Endometrial microvascular endothelial cells (primary cell): Measurements from ENCODE around the gene CREB3L4. TPM values are rescaled to one million over a fixed set of nuclear protein-coding genes. Genes with fewer than 3 reads are reported as not detected.

Source experiments
- in situ Hi-C: cut with HindIII; loops from 2 replicates; pipeline ENCODE4 v1.10.0; 2017; ENCODE audit warnings: low sequenced_read_pairs, low pct_unique_long_range_greater_than_20kb; ENCODE audit errors: inconsistent ontology term
- total RNA-seq: library from RNA; depleted of rRNA; stranded (reverse); fragments of >200 nt; gene quantifications from one replicate; pipeline ENCODE4 v1.2.3, GENCODE V29; 2015; ENCODE audit errors: inconsistent ontology term

CREB3L4 gene
- total RNA-seq, 1 donor from 2014 or later: 6.0 TPM

DNA sequence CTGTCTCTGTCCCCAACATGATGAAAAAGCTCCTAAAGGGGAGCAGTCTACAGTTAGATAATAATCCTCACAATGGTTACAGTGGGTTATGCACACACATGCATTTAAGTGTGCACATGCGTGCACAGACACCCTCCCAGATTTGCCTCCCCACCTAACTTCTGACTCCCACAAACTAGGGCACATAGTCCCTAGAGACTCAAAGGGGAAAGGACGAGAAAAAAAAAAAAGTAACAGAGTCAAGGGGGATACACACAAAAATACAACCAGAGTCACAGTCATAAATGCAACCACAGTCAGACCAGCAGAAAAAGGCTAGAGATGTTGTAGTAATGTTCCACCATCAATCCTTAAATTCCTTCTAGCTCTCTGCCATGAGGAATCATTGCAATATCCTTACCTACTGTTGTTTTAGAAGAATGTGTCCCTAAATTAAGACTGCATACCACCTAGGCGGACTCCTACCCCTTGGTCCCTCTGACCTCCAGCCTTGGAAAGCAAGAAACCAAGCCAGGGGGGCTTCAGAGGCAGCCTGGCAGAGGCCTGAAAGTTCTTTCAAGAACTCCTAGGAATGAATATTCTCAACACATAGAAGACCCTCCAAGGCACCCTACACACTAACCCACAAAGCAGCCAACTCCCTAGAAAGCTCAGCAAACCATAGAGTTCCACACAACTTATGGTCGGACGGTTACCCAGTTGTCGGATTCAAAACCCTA, 10.5 kb upstream of the CREB3L4 start:
- in situ Hi-C loops: no loop called here

DNA sequence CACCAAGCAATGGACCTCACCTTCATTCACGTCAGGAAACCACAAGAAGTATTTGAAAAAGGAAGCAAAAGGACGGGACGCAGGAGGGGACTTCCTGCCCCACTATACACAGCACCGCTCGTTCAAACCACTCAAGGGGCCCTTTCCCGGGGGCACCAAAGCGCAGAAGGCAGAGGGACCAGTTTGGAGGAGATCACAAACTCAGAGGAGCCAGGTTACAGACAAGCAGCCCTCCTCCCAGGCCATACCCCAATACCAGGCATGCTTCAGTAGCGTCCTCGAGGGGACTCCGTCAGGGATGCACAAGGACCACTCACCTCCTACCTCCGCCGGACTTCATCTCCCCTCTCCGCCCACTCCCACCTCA, 10.0 kb upstream of the CREB3L4 start:
- in situ Hi-C loops: no loop called here

GRCh38 chr1:153958111-153958960, 9.4 kb upstream of the CREB3L4 start, which contains the start of gene CRTC2:
Gene CRTC2, minus strand, starts transcription at chr1:153958612. Its CDS starts 115 bp downstream, at chr1:153958497.
- in situ Hi-C loops: no loop called here

DNA sequence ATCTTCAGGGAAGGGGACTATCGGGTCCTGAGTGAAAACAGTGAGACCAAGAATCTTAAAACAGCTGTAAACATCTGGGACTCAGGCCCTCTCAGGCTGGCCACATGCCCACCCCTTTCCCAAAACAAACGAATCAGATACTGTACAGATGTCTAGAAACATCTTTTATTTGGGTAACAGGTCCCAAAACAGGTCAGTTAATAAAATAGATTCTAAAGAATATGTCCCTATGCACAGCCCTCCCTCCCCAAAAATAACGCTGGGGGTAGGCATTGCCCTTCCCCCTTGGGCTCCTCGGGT, 8.8 kb upstream of the CREB3L4 start:
- in situ Hi-C loops: no loop called here

GRCh38 chr1:153959454-153959853, 8.2 kb upstream of the CREB3L4 start:
- in situ Hi-C loops: no loop called here

GRCh38 chr1:153960206-153960605, 7.5 kb upstream of the CREB3L4 start:
- in situ Hi-C loops: loop anchor here (10.0 kb wide), 1 partner anchor 145 kb away; no protein-coding TSS in a partner anchor

- in situ Hi-C loops: loop anchor here (10.0 kb wide), 1 partner anchor 147 kb away; no protein-coding TSS in a partner anchor
Measured at GRCh38 chr1:153961421-153961820, 6.3 kb upstream of the CREB3L4 start.

- in situ Hi-C loops: loop anchor here (10.0 kb wide), 1 partner anchor 148 kb away; no protein-coding TSS in a partner anchor
Measured at GRCh38 chr1:153962088-153963029, 5.3 kb upstream of the CREB3L4 start.

DNA sequence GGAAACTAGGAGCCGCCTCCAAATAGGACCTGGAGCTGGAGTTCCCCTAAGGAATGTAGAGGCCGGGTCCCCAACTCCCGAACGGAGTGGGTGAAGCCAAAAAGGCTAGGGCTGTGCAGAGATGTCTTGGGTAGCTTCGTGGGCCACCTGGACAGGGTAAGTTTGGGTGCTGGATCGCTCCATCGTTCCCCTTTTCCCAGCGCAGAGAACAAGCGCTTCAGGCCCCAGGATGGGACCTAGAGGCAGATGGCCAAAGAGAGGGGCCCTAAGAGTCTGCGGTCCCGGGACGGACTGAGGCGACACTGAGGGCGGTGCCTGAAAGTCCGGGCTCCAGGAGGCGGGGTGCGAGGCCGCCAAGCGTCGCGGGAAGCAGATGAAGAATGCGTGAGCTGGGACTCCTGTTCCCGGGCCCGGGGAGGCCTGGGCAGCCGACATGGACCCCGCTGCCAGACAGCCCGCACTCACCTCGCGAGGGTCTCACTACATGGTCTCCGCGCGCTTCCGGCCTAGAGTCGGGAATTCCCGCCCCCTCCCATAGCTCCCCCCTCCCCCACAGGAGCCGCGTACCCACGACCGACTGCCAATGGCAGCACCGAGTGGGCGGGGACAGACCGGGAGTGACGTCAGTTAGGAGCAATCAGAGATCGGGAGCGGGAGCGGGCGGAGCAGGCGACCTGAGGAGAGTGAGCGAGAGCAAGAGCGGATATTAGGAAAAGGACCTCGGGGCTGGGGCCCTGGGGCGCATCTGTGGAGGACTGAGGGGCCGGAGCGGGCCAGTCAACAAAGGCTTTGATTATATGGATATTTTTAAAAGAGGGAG, 4.5 kb upstream of the CREB3L4 start, which contains the start of gene SLC39A1:
Gene SLC39A1 (minus strand): TSS at position 508 of the 820 bp plus-strand sequence. CDS start 822 bp downstream, outside the sequence.
- in situ Hi-C loops: loop anchor here (10.0 kb wide), 1 partner anchor 148 kb away; no protein-coding TSS in a partner anchor

DNA sequence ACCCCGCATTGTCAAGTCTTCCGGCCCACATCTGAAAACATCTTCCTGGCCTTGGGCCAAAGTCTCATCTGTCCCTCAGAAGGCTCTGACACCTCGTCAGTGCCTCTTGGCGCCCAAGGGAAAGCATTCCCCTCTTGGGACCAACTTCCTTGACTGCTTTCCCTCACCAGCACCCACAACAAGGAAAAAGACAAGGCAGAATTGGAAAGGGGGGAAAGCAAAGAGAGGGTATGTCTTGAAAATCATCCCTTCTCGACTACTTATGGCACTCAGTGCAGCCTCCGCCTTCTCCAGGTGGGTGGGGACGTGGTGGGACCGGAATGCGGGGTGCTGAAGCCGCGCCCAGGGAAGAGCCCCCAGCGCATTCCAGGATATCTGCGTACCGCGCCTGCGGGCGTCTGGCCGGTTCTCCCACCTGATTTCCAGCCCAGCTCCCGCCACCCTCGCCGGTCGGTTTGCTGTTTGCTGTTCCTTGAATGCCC, 3.8 kb upstream of the CREB3L4 start:
- in situ Hi-C loops: loop anchor here (10.0 kb wide), 1 partner anchor 149 kb away; no protein-coding TSS in a partner anchor

GRCh38 chr1:153968000-153968363, 280 bp downstream of the CREB3L4 start:
- in situ Hi-C loops: loop anchor here (10.0 kb wide), 1 partner anchor 153 kb away; no protein-coding TSS in a partner anchor

- in situ Hi-C loops: loop anchor here (10.0 kb wide), 1 partner anchor 154 kb away; no protein-coding TSS in a partner anchor
Measured at GRCh38 chr1:153968408-153968807, 706 bp downstream of the CREB3L4 start.

- in situ Hi-C loops: loop anchor here (10.0 kb wide), 1 partner anchor 154 kb away; no protein-coding TSS in a partner anchor
Measured at GRCh38 chr1:153968972-153969371, 1.3 kb downstream of the CREB3L4 start.

DNA sequence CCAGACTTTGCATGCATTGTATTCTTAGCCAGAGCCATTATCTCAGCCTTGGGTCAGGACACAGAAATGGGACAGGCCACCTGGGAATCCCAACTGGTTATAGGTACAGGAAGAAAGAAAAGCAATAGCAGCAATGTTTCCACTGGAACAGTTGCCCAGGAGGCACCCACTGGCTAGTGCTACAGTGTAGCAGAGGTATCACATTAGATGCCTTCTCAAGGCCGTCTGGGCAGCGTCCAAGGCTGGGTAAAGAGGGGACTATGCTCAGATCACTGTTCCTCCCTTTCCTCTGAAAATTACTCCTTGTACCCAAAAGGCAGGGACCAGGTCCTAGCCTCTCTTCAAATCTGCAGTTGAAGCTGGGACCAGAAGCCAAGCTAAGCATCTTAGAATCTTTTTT, 2.6 kb downstream of the CREB3L4 start:
- in situ Hi-C loops: no loop called here

- in situ Hi-C loops: no loop called here
Measured at GRCh38 chr1:153973071-153973470, 5.4 kb downstream of the CREB3L4 start.

- in situ Hi-C loops: no loop called here
Measured at GRCh38 chr1:153973525-153973924, 5.8 kb downstream of the CREB3L4 start.

GRCh38 chr1:153976819-153977249, 9.1 kb downstream of the CREB3L4 start:
- in situ Hi-C loops: no loop called here
